H9 (cell line): ENCODE measurements around the gene C1orf21. TPM values are rescaled to one million over a fixed set of nuclear protein-coding genes. Genes with fewer than 3 reads are reported as not detected.

Experiments used
- DNase-seq: peaks from one replicate; pipeline ENCODE4 v3.0.0-alpha.2; 2017
- H2AFZ ChIP-seq: one replicate; pipeline ENCODE4 v1.6.1; 2013; ENCODE audit warnings: mild to moderate bottlenecking, low read length, control low read depth, moderate library complexity
- H2AK5ac ChIP-seq: 2 replicates; pipeline ENCODE4 v1.6.1; 2013; ENCODE audit warnings: low read length, control low read depth, mixed read lengths; ENCODE audit not compliant: insufficient read length
- H2BK120ac ChIP-seq: one replicate; pipeline ENCODE4 v1.6.1; 2013; ENCODE audit warnings: low read depth, mild to moderate bottlenecking, low read length, control low read depth, inconsistent platforms; ENCODE audit not compliant: poor library complexity, severe bottlenecking
- H2BK12ac ChIP-seq: 2 replicates; pipeline ENCODE4 v1.6.1; 2013; ENCODE audit warnings: low read length, control low read depth, mixed read lengths, low read depth; ENCODE audit not compliant: insufficient read length
- H2BK15ac ChIP-seq: 2 replicates; pipeline ENCODE4 v1.6.1; 2013; ENCODE audit warnings: low read depth, low read length, control low read depth
- H2BK20ac ChIP-seq: one replicate; pipeline ENCODE4 v1.6.1; 2013; ENCODE audit warnings: low read depth, mild to moderate bottlenecking, low read length, control low read depth, inconsistent platforms; ENCODE audit not compliant: poor library complexity, severe bottlenecking
- H2BK5ac ChIP-seq: 2 replicates; pipeline ENCODE4 v1.6.1; 2013; ENCODE audit warnings: low read length, control low read depth, mixed read lengths; ENCODE audit not compliant: insufficient read length
- H3K14ac ChIP-seq: 2 replicates; pipeline ENCODE4 v1.6.1; 2013; ENCODE audit warnings: low read length, control low read depth; ENCODE audit not compliant: insufficient read depth
- H3K18ac ChIP-seq: 2 replicates; pipeline ENCODE4 v1.6.1; 2013; ENCODE audit warnings: low read depth, mild to moderate bottlenecking, mixed read lengths, low read length, control low read depth; ENCODE audit not compliant: insufficient read length
- H3K23ac ChIP-seq: 2 replicates; pipeline ENCODE4 v1.6.1; 2013; ENCODE audit warnings: low read length, control low read depth, mixed read lengths, low read depth; ENCODE audit not compliant: insufficient read length
- H3K23me2 ChIP-seq: 2 replicates; pipeline ENCODE4 v1.6.1; 2013; ENCODE audit warnings: low read depth, mild to moderate bottlenecking, mixed read lengths, low read length, control low read depth; ENCODE audit not compliant: insufficient read length, poor library complexity, severe bottlenecking
- H3K27ac ChIP-seq: 2 replicates; pipeline ENCODE4 v1.5.1; 2013; ENCODE audit warnings: low read length, control low read depth, mixed read lengths, low read depth; ENCODE audit not compliant: insufficient read length
- H3K27me3 ChIP-seq: 2 replicates; pipeline ENCODE4 v1.6.1; 2013; ENCODE audit warnings: low read length, control low read depth, inconsistent platforms; ENCODE audit not compliant: insufficient read depth
- H3K4ac ChIP-seq: 2 replicates; pipeline ENCODE4 v1.6.1; 2013; ENCODE audit warnings: low read depth, mild to moderate bottlenecking, control low read depth, inconsistent platforms, low read length, moderate library complexity
- H3K4me1 ChIP-seq: 2 replicates; pipeline ENCODE4 v1.6.1; 2013; ENCODE audit warnings: low read length, control low read depth, inconsistent platforms; ENCODE audit not compliant: insufficient read depth
- H3K4me2 ChIP-seq: 2 replicates; pipeline ENCODE4 v1.6.1; 2013; ENCODE audit warnings: low read length, control low read depth, mixed read lengths; ENCODE audit not compliant: insufficient read length, insufficient read depth
- H3K56ac ChIP-seq: 2 replicates; pipeline ENCODE4 v1.6.1; 2013; ENCODE audit warnings: low read depth, mild to moderate bottlenecking, mixed read lengths, low read length, control low read depth; ENCODE audit not compliant: insufficient read length
- H3K79me1 ChIP-seq: 2 replicates; pipeline ENCODE4 v1.6.1; 2013; ENCODE audit warnings: low read depth, mild to moderate bottlenecking, moderate library complexity, low read length, control low read depth, inconsistent platforms; ENCODE audit not compliant: insufficient read depth, poor library complexity, severe bottlenecking
- H3K79me2 ChIP-seq: 2 replicates; pipeline ENCODE4 v1.6.1; 2013; ENCODE audit warnings: low read length, control low read depth, inconsistent platforms; ENCODE audit not compliant: insufficient read depth
- H3K9ac ChIP-seq: 2 replicates; pipeline ENCODE4 v1.6.1; 2013; ENCODE audit warnings: low read length, control low read depth, mixed read lengths; ENCODE audit not compliant: insufficient read length; ENCODE audit errors: extremely low read depth
- H3K9me3 ChIP-seq: one replicate; pipeline ENCODE4 v1.6.1; 2013; ENCODE audit warnings: low read depth, low read length, inconsistent platforms; ENCODE audit not compliant: control insufficient read depth
- H3T11ph ChIP-seq: one replicate; pipeline ENCODE4 v1.6.1; 2013; ENCODE audit warnings: mild to moderate bottlenecking, low read length, control low read depth, inconsistent platforms
- H4K20me1 ChIP-seq: one replicate; pipeline ENCODE4 v1.6.1; 2013; ENCODE audit not compliant: control insufficient read depth, insufficient read length, insufficient read depth
- H4K5ac ChIP-seq: 2 replicates; pipeline ENCODE4 v1.6.1; 2013; ENCODE audit warnings: low read depth, mild to moderate bottlenecking, mixed read lengths, low read length, control low read depth; ENCODE audit not compliant: insufficient read length
- H4K8ac ChIP-seq: replicated peaks from 2 replicates; pipeline ENCODE4 v1.6.1; 2013; ENCODE audit warnings: low read length, control low read depth, mixed read lengths, low read depth; ENCODE audit not compliant: insufficient read length
- H4K91ac ChIP-seq: 2 replicates; pipeline ENCODE4 v1.6.1; 2013; ENCODE audit warnings: low read depth, mild to moderate bottlenecking, moderate library complexity, mixed read lengths, low read length, control low read depth; ENCODE audit not compliant: insufficient read length
- H3K27ac Mint-ChIP-seq, 3 experiments: 2 replicates in 2 of 3; 3 replicates in 1 of 3; pipeline ENCODE4 v1.8.0; 2020 to 2021; ENCODE audit warnings: mixed read lengths in 3 of 3, mild to moderate bottlenecking in 1 of 3, moderate library complexity in 1 of 3
- H3K27me3 Mint-ChIP-seq: 2 replicates; pipeline ENCODE4 v1.8.0; 2021; ENCODE audit warnings: low read depth, mild to moderate bottlenecking, moderate library complexity, mixed read lengths
- H3K36me3 Mint-ChIP-seq, 3 experiments: 2 replicates in 2 of 3; 3 replicates in 1 of 3; pipeline ENCODE4 v1.8.0; 2020 to 2021; ENCODE audit warnings: low read depth in 3 of 3, mixed read lengths in 3 of 3; ENCODE audit not compliant: insufficient read depth in 1 of 3
- H3K4me1 Mint-ChIP-seq, 2 experiments: 2 replicates each; pipeline ENCODE4 v1.8.0; 2020; ENCODE audit warnings: mixed read lengths in 2 of 2
- H3K4me3 Mint-ChIP-seq, 2 experiments: 2 replicates in 1 of 2; 3 replicates in 1 of 2; pipeline ENCODE4 v1.8.0; 2020 to 2021; ENCODE audit warnings: mild to moderate bottlenecking in 2 of 2, mixed read lengths in 2 of 2, moderate library complexity in 1 of 2
- H3K9me3 Mint-ChIP-seq, 2 experiments: 2 replicates in 1 of 2; 3 replicates in 1 of 2; pipeline ENCODE4 v1.8.0; 2020; ENCODE audit warnings: mild to moderate bottlenecking in 2 of 2, mixed read lengths in 2 of 2, moderate library complexity in 1 of 2
- WGBS: extraction: QIAGEN DNeasy Blood & Tissue Kit; methylation state at CpG from one replicate; pipeline ENCODE4 v1.1.7; 2013; ENCODE audit warnings: missing lambda C conversion rate, low lambda C conversion rate, mixed read lengths; ENCODE audit not compliant: insufficient read length; ENCODE audit errors: extremely low coverage; 5-methylcytosine and 5-hydroxymethylcytosine counted together
- total RNA-seq: library from RNA; stranded (reverse); gene quantifications from 2 replicates; pipeline ENCODE4 v1.2.1, GENCODE V29; 2021
- TF ChIP-seq, protein P1 (sequence below): fragments of 200-600 bp; sonication (generic); conservative IDR thresholded peaks from 3 replicates; pipeline ENCODE4 v1.8.0; 2021; ENCODE audit warnings: antibody characterized with exemption, mild to moderate bottlenecking

Gene C1orf21
- total RNA-seq, 1 experiment from 2014 or later, result 36.0 TPM

DNA sequence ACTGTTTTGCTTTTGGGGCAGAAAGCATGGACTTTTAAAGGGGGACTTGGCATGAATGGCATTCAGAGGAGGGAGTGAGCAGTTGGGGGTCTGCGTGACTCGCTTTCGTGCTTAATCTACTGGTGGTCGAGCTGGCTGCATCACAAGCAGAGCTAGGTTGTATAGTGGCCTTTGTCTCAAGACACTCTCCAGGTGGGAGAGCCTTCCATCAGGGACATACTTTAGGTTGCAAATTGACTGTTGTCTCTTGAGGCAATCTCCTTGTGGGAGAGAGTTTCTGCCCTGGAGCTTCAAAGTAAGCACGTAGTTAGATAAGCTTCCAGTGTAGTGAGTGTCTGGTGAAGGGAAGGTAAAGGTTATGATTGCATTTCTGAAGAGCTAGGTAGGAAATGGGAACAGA, 93.9 kb downstream of the C1orf21 start:
- H3K27ac ChIP-seq, result peak overlapping the region; percentile 54
- no peaks in the 10 kb centered on the region for H3K79me2 ChIP-seq
- Mint-ChIP-seq H3K27ac (peak overlapping the region; percentile 9 to 97 (median 96); a peak in 5 of 7 replicates), H3K27me3 (no peaks in the 10 kb centered on the region), H3K9me3 (no peaks in the 10 kb centered on the region), H3K4me1 (peaks cover 58 to 80% of the 10 kb centered on the region in 2 experiments), H3K36me3 (peaks cover 3 to 41% (median 10%) of the 10 kb centered on the region in 3 experiments; a peak in 5 of 7 replicates), H3K4me3 (peak overlapping the region; percentile 9 to 47; a peak in 4 of 5 replicates)
- no peak overlapping the region for H3K4me2 ChIP-seq
- H3K4me1 ChIP-seq, result peaks cover 9% of the 10 kb centered on the region; the same call in 1 of the 2 replicates
- H3K18ac ChIP-seq, result peak overlapping the region; percentile 15
- no peak overlapping the region for H2BK12ac ChIP-seq
- H2BK120ac ChIP-seq, result no peak overlapping the region
- H2AK5ac ChIP-seq, result no peak overlapping the region
- H2BK15ac ChIP-seq, result no peak overlapping the region
- no peaks in the 10 kb centered on the region for H3K9me3 ChIP-seq
- no peak overlapping the region for H2BK20ac ChIP-seq
- no peak overlapping the region for H3K9ac ChIP-seq
- H3K23ac ChIP-seq, result no peak overlapping the region
- no peak overlapping the region for H3K4ac ChIP-seq
- no CpG with 5 or more reads among the region's 5 CpGs for WGBS
- no peak overlapping the region for H2AFZ ChIP-seq
- no peak overlapping the region for H4K91ac ChIP-seq
- no peaks in the 10 kb centered on the region for H3K23me2 ChIP-seq
- no peak overlapping the region for H4K5ac ChIP-seq
- no peak overlapping the region for H3T11ph ChIP-seq
- H2BK5ac ChIP-seq, result no peak overlapping the region
- TF ChIP-seq, protein P1, sequence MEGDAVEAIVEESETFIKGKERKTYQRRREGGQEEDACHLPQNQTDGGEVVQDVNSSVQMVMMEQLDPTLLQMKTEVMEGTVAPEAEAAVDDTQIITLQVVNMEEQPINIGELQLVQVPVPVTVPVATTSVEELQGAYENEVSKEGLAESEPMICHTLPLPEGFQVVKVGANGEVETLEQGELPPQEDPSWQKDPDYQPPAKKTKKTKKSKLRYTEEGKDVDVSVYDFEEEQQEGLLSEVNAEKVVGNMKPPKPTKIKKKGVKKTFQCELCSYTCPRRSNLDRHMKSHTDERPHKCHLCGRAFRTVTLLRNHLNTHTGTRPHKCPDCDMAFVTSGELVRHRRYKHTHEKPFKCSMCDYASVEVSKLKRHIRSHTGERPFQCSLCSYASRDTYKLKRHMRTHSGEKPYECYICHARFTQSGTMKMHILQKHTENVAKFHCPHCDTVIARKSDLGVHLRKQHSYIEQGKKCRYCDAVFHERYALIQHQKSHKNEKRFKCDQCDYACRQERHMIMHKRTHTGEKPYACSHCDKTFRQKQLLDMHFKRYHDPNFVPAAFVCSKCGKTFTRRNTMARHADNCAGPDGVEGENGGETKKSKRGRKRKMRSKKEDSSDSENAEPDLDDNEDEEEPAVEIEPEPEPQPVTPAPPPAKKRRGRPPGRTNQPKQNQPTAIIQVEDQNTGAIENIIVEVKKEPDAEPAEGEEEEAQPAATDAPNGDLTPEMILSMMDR, result no peak
- H3K79me1 ChIP-seq, result no peaks in the 10 kb centered on the region
- DNase-seq, result peak; percentile 67
- H4K8ac ChIP-seq, result no peak overlapping the region
- no peak overlapping the region; the same call in 1 of the 2 replicates for H3K14ac ChIP-seq
- H3K56ac ChIP-seq, result no peak overlapping the region
- H3K27me3 ChIP-seq, result no peaks in the 10 kb centered on the region
- no peaks in the 10 kb centered on the region for H4K20me1 ChIP-seq
